Retinal pigment epithelial cell (primary cell): ENCODE measurements around the gene UBE3C.

Source experiments
- DNase-seq: peaks from one replicate; pipeline ENCODE4 v3.0.0-alpha.2; 2010; ENCODE audit warnings: low read depth
- H3K4me3 ChIP-seq: 2 replicates; pipeline ENCODE4 v1.5.1; 2011; ENCODE audit warnings: mild to moderate bottlenecking, low read length, control low read depth, moderate library complexity
- TF ChIP-seq, protein P1 (sequence below): conservative IDR thresholded peaks from 2 replicates; pipeline ENCODE4 v1.5.1; 2011; ENCODE audit warnings: low read depth, low read length, control low read depth, inconsistent platforms

The UBE3C gene

DNA sequence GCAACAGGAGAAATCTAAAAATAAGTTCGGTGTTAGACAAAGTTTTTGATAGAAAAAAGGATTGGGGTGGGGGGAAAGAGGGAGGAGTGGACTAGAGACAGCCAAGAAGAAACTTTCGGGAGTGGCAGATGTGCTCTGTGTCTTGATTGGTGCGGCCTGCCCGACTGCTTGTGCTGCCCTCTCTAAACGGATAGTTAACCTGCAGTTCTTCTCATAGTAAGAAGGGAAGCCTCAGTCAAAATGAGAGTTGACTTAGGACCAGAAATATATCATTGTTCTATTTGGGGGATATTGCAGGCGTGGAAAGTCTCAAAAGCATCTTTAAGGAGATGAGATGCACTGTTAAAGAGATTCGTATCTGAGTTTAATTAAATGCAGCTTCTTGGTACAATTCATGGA lies 39.3 kb downstream of the UBE3C start:
- TF ChIP-seq, protein P1, sequence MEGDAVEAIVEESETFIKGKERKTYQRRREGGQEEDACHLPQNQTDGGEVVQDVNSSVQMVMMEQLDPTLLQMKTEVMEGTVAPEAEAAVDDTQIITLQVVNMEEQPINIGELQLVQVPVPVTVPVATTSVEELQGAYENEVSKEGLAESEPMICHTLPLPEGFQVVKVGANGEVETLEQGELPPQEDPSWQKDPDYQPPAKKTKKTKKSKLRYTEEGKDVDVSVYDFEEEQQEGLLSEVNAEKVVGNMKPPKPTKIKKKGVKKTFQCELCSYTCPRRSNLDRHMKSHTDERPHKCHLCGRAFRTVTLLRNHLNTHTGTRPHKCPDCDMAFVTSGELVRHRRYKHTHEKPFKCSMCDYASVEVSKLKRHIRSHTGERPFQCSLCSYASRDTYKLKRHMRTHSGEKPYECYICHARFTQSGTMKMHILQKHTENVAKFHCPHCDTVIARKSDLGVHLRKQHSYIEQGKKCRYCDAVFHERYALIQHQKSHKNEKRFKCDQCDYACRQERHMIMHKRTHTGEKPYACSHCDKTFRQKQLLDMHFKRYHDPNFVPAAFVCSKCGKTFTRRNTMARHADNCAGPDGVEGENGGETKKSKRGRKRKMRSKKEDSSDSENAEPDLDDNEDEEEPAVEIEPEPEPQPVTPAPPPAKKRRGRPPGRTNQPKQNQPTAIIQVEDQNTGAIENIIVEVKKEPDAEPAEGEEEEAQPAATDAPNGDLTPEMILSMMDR, result no peak
- H3K4me3 ChIP-seq, result no peak overlapping the region
- DNase-seq, result no peak

- DNase-seq, result no peak
- no peak overlapping the region for H3K4me3 ChIP-seq
- TF ChIP-seq, protein P1, result no peak
Observed at GRCh38 chr7:157183832-157184231, 45.1 kb downstream of the UBE3C start.

GRCh38 chr7:157188091-157188665 lies 49.5 kb downstream of the UBE3C start:
- no peak for DNase-seq

GRCh38 chr7:157189405-157189804 lies 50.7 kb downstream of the UBE3C start:
- DNase-seq, result no peak
- TF ChIP-seq, protein P1, result no peak
- H3K4me3 ChIP-seq, result no peak overlapping the region

More at GRCh38 chr7:157188091-157188665, 49.5 kb downstream of the UBE3C start:
- H3K4me3 ChIP-seq, result no peak overlapping the region
- TF ChIP-seq, protein P1, result no peak

GRCh38 chr7:157192861-157193260 lies 54.1 kb downstream of the UBE3C start:
- no peak overlapping the region for H3K4me3 ChIP-seq
- TF ChIP-seq, protein P1, result no peak
- no peak for DNase-seq

DNA sequence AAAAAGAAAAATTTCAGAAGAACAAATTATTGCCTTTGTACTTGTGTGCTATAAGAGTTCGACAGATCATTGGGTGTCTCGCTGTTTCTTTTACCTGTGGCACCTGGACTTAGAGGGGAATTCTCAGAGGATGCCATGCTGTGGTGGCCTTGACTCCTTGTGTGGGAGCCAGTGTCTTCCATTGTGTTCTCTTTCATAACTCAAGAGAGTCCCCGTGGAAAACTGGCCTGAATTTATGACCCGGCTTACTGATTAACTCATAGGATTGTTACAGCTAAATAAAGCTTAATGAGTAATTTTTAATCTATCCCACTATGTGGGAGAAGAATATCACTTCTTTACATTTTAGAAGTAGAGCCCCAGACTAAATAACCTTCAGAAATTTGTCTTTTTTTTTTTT lies 54.5 kb downstream of the UBE3C start:
- no peak overlapping the region for H3K4me3 ChIP-seq
- TF ChIP-seq, protein P1, result no peak
- DNase-seq, result no peak

DNA sequence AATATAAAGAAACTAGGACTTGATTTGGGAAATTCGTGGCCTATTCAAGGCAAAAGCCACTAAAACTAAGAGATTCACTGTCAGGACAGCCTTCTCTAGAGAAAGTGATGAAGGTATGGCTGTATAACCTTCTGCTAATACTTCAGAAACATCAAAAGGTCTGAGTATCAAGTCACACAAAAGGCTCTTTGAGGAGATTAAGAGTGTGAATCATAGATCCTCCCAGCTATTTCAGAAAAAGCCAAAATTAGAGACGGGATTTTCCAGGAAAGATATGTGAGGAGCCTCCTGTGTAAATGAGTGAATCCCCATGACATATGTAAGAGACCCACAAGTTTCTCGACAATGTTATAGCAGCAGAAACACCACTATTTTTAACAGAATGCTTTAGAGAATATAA lies 56.2 kb downstream of the UBE3C start:
- no peak overlapping the region for H3K4me3 ChIP-seq
- DNase-seq, result no peak
- TF ChIP-seq, protein P1, result no peak
